Hippocampal formation (tissue), 2 donors: ENCODE data around the gene INS.

ENCODE experiments used
- DNase-seq, 2 donors: peaks; one replicate each; lab custom pipeline; 2025; lab: John Stamatoyannopoulos, UW

INS gene

GRCh38 chr11:2115308-2115707 lies 45.7 kb downstream of the INS start:
- DNase-seq = no peak

GRCh38 chr11:2114430-2115241 lies 46.4 kb downstream of the INS start:
- no peak for DNase-seq

- no peak for DNase-seq
Measured at GRCh38 chr11:2113776-2114175, 47.2 kb downstream of the INS start.

- no peak for DNase-seq
Measured at GRCh38 chr11:2110521-2110920, 50.5 kb downstream of the INS start.
